ENCODE measurements around the gene OGFOD3.
"Not testable (repeated sequence)": the region's sequence is repeated elsewhere in the genome, so short reads cannot be mapped to it uniquely, and the experiment has no call there.

The OGFOD3 gene

DNA sequence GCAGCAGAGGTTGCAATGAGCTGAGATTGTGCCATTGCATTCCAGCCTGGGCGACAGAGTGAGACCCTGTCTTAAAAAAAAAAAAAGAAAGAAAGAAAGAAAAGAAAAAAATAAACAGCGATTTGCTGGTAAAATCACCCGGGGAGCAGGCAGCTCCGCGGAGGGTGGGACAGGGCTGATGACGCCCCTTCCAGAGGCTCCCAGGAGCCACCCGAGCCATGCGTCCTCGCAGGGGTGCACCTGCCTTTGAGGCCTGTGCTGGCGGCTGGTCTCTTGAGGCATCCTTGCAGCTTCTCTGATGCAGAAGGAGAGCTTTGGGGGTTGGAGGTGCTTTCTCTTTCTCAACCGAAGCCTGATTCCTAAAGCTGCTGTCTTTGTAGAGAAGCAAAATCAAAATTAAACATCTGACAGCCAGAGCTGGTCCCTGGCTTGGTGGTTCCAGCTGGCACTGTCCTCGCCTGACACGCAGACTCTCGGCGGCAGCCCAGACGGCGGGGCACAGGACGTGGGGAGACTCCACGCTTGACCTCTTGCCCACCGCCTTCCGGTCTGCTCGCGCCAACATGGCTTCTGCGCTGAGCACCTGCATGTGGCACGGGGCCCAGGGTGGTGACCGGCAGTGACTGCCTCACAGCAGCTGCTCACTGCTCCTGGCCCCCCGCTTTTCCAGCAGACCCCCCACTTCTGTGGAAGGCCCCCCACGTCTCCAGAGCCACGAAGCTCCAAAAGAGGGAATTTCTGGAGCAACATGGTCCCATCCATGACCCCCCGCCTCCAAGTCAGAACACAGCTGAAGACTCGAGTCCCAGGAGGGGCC lies 40.3 kb downstream of the OGFOD3 start:
- no peaks in the 10 kb centered on the region for H3K9me3 ChIP-seq (ENCODE audit: control insufficient read depth, low read length)
- H3K27me3 ChIP-seq (ENCODE audit: control insufficient read depth, insufficient read depth, low read length), result no peaks in the 10 kb centered on the region
- H3K4me3 ChIP-seq (ENCODE audit: low read depth, low read length), result no peak overlapping the region
- H3K36me3 ChIP-seq (ENCODE audit: control insufficient read depth, insufficient read depth, low read length), result no peaks in the 10 kb centered on the region
- H2AFZ ChIP-seq, result no peak overlapping the region
- TF ChIP-seq, protein P1, sequence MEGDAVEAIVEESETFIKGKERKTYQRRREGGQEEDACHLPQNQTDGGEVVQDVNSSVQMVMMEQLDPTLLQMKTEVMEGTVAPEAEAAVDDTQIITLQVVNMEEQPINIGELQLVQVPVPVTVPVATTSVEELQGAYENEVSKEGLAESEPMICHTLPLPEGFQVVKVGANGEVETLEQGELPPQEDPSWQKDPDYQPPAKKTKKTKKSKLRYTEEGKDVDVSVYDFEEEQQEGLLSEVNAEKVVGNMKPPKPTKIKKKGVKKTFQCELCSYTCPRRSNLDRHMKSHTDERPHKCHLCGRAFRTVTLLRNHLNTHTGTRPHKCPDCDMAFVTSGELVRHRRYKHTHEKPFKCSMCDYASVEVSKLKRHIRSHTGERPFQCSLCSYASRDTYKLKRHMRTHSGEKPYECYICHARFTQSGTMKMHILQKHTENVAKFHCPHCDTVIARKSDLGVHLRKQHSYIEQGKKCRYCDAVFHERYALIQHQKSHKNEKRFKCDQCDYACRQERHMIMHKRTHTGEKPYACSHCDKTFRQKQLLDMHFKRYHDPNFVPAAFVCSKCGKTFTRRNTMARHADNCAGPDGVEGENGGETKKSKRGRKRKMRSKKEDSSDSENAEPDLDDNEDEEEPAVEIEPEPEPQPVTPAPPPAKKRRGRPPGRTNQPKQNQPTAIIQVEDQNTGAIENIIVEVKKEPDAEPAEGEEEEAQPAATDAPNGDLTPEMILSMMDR (IDR thresholded peaks at IDR 0.05), result no peak
- no peak overlapping the region for H3K27ac ChIP-seq
- H3K9ac ChIP-seq, result no peak overlapping the region
- no peak overlapping the region for H3K4me2 ChIP-seq (ENCODE audit: low read length)
- no peaks in the 10 kb centered on the region for H3K79me2 ChIP-seq
- H3K4me1 ChIP-seq, result no peaks in the 10 kb centered on the region

DNA sequence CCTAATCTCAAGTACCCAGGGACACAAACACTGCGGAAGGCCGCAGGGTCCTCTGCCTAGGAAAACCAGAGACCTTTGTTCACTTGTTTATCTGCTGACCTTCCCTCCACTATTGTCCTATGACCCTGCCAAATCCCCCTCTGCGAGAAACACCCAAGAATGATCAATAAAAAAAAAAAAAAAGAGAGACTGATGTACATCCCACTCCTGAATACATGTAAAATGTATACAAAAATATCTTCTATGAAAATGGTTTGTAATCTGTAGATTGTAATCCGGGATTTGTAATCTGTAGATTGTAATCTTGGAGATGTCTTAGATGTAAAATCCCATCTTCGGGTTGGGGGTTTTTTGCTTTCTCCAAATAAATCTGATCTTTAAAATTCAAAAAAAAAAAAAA lies 41.1 kb downstream of the OGFOD3 start:
- not testable (repeated sequence) for H3K27ac ChIP-seq; H3K36me3 ChIP-seq (ENCODE audit: control insufficient read depth, insufficient read depth, low read length); H3K4me1 ChIP-seq; H3K9me3 ChIP-seq (ENCODE audit: control insufficient read depth, low read length); H2AFZ ChIP-seq; H3K4me3 ChIP-seq (ENCODE audit: low read depth, low read length); H3K27me3 ChIP-seq (ENCODE audit: control insufficient read depth, insufficient read depth, low read length); H3K4me2 ChIP-seq (ENCODE audit: low read length); H3K9ac ChIP-seq; H3K79me2 ChIP-seq

DNA sequence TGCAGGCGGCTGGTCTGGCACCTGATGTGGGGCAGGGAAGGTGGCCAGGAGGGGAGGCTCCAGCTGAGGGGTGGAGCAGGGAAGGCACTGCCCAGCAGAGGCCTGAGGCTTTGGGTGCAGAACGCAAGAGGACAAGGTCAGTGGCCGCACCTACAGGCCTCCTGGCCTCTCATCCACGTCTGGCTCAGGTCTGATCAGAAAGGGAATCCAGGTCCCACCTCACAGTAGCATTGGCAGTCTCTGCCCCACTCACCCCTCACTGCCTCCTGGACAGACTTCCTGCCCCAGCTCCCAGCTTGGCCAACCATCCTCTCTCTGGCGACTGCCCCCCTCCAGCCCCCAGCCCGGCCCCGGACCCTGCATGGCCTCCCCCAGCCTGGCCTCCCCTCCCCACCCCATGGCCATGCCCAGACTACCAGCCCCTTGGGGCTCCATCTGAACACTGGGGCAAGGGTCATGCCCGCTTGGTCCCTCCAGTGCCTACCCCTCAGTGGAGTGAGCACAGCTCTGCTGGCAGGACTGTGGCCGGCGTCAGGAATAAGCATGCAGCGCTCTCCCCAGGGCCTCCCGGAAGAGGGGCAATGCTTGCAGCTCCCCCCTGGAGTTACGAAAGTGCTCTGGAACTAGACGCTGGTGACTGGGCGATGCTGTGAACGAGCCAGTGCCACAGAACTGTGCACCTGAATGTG lies 42.2 kb downstream of the OGFOD3 start:
- Histone ChIP-seq H3K27me3 (ENCODE audit: control insufficient read depth, insufficient read depth, low read length) (peaks cover 10% of the 10 kb centered on the region), H3K27ac (no peak overlapping the region), H3K4me2 (ENCODE audit: low read length) (no peak overlapping the region), H3K9me3 (ENCODE audit: control insufficient read depth, low read length) (no peaks in the 10 kb centered on the region), H3K4me3 (ENCODE audit: low read depth, low read length) (no peak overlapping the region), H3K36me3 (ENCODE audit: control insufficient read depth, insufficient read depth, low read length) (no peaks in the 10 kb centered on the region), H3K4me1 (no peaks in the 10 kb centered on the region), H3K9ac (no peak overlapping the region), H3K79me2 (no peaks in the 10 kb centered on the region), H2AFZ (no peak overlapping the region)
- TF ChIP-seq, protein P1 (IDR thresholded peaks at IDR 0.05), result no peak

GRCh38 chr17:82375359-82376041 lies 42.9 kb downstream of the OGFOD3 start:
- no peaks in the 10 kb centered on the region for H3K36me3 ChIP-seq (ENCODE audit: control insufficient read depth, insufficient read depth, low read length)
- H3K9ac ChIP-seq, result no peak overlapping the region
- TF ChIP-seq, protein P1 (IDR thresholded peaks at IDR 0.05), result no peak
- no peak overlapping the region for H3K4me3 ChIP-seq (ENCODE audit: low read depth, low read length)
- peaks cover 16% of the 10 kb centered on the region for H3K27me3 ChIP-seq (ENCODE audit: control insufficient read depth, insufficient read depth, low read length)
- H3K4me1 ChIP-seq, result peaks cover 5% of the 10 kb centered on the region
- H3K79me2 ChIP-seq, result no peaks in the 10 kb centered on the region
- no peak overlapping the region for H3K4me2 ChIP-seq (ENCODE audit: low read length)
- H3K9me3 ChIP-seq (ENCODE audit: control insufficient read depth, low read length), result no peaks in the 10 kb centered on the region
- H3K27ac ChIP-seq, result no peak overlapping the region
- H2AFZ ChIP-seq, result no peak overlapping the region

DNA sequence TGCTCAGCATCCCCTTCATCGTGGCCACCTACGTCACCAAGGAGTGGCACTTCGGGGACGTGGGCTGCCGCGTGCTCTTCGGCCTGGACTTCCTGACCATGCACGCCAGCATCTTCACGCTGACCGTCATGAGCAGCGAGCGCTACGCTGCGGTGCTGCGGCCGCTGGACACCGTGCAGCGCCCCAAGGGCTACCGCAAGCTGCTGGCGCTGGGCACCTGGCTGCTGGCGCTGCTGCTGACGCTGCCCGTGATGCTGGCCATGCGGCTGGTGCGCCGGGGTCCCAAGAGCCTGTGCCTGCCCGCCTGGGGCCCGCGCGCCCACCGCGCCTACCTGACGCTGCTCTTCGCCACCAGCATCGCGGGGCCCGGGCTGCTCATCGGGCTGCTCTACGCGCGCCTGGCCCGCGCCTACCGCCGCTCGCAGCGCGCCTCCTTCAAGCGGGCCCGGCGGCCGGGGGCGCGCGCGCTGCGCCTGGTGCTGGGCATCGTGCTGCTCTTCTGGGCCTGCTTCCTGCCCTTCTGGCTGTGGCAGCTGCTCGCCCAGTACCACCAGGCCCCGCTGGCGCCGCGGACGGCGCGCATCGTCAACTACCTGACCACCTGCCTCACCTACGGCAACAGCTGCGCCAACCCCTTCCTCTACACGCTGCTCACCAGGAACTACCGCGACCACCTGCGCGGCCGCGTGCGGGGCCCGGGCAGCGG lies 43.6 kb downstream of the OGFOD3 start:
- Histone ChIP-seq H3K79me2 (no peaks in the 10 kb centered on the region), H3K9me3 (ENCODE audit: control insufficient read depth, low read length) (no peaks in the 10 kb centered on the region), H2AFZ (no peak overlapping the region), H3K4me1 (peaks cover 6% of the 10 kb centered on the region), H3K4me2 (ENCODE audit: low read length) (no peak overlapping the region), H3K27me3 (ENCODE audit: control insufficient read depth, insufficient read depth, low read length) (peaks cover 16% of the 10 kb centered on the region), H3K9ac (no peak overlapping the region), H3K36me3 (ENCODE audit: control insufficient read depth, insufficient read depth, low read length) (no peaks in the 10 kb centered on the region), H3K4me3 (ENCODE audit: low read depth, low read length) (no peak overlapping the region), H3K27ac (no peak overlapping the region)
- TF ChIP-seq, protein P1 (IDR thresholded peaks at IDR 0.05), result no peak

Data from parathyroid adenoma (tissue), 2 donors.